GM12878 (cell line): ENCODE measurements around the gene VTI1A. TPM values are rescaled to one million over a fixed set of nuclear protein-coding genes. Genes with fewer than 3 reads are reported as not detected.

ENCODE experiments used
- ATAC-seq: fragments of 200-7000 bp; cut with Tn5 transposase; 3 replicates; pipeline ENCODE4 v1.9.1; 2020; ENCODE audit warnings: mild to moderate bottlenecking, moderate library complexity
- BruUV-seq: library from RNA; stranded (reverse); fragments of 400-500 nt; replicated peaks from 2 replicates; lab custom pipeline; 2021; lab: Mats Ljungman, UMichigan
- CTCF ChIA-PET: fragments of 300-600 bp; sonication (Branson Sonifier 250); formaldehyde crosslinking; extraction: SDS; loops from one replicate; lab custom pipeline; 2021; ENCODE audit warnings: inconsistent platforms; lab: Yijun Ruan, JAX
- POLR2A ChIA-PET: fragments of 350-600 bp; formaldehyde crosslinking; extraction: SDS; loops from one replicate; lab custom pipeline; 2021; ENCODE audit warnings: inconsistent platforms; lab: Charles Lee
- RAD21 ChIA-PET: fragments of 300-600 bp; sonication (Branson Sonifier 250); formaldehyde crosslinking; loops from one replicate; lab custom pipeline; 2023; ENCODE audit warnings: antibody characterized with exemption; ENCODE audit not compliant: unreplicated experiment; lab: Charles Lee
- SMC1A ChIA-PET: fragments of 300-600 bp; sonication (Branson Sonifier 250); formaldehyde crosslinking; loops from one replicate; lab custom pipeline; 2023; ENCODE audit not compliant: unreplicated experiment, uncharacterized antibody; lab: Charles Lee
- DNase-seq: peaks from one replicate; pipeline ENCODE4 v3.0.0-alpha.2; 2011; ENCODE audit warnings: low read depth, low spot score
- FAIRE-seq: peaks from 3 replicates; lab custom pipeline; 2011; peaks lifted over from hg19 to GRCh38; lab: Jason Lieb, UNC
- H2AFZ ChIP-seq: 2 replicates; pipeline ENCODE4 v1.6.0; 2011; ENCODE audit warnings: low read depth, low read length, control low read depth; ENCODE audit not compliant: control insufficient read depth
- H3K27ac ChIP-seq: 2 replicates; pipeline ENCODE4 v1.5.1; 2011; ENCODE audit warnings: control low read depth; ENCODE audit not compliant: control insufficient read depth, insufficient read depth
- H3K27me3 ChIP-seq, 2 experiments: replicated peaks in 1 of 2; 2 replicates each; pipeline versions ENCODE4 v1.6.0 to v1.6.1; 2011; ENCODE audit warnings: low read length in 1 of 2; ENCODE audit not compliant: control insufficient read depth in 2 of 2, insufficient read depth in 2 of 2
- H3K36me3 ChIP-seq, 2 experiments: 2 replicates each; pipeline ENCODE4 v1.5.1; 2011; ENCODE audit warnings: low read length in 1 of 2; ENCODE audit not compliant: control insufficient read depth in 2 of 2, insufficient read depth in 2 of 2
- H3K4me1 ChIP-seq: 2 replicates; pipeline ENCODE4 v1.6.1; 2011; ENCODE audit warnings: mild to moderate bottlenecking, low read length, moderate library complexity, mixed read lengths; ENCODE audit not compliant: control insufficient read depth, insufficient read depth
- H3K4me2 ChIP-seq: 2 replicates; pipeline ENCODE4 v1.6.0; 2011; ENCODE audit warnings: control low read depth; ENCODE audit not compliant: control insufficient read depth, insufficient read depth
- H3K4me3 ChIP-seq: fragments of 200-600 bp; sonication (generic); 2 replicates; pipeline ENCODE4 v1.5.1; 2016
- H3K79me2 ChIP-seq: 2 replicates; pipeline ENCODE4 v1.6.0; 2011; ENCODE audit warnings: low read length; ENCODE audit not compliant: control insufficient read depth, insufficient read depth
- H3K9ac ChIP-seq: 2 replicates; pipeline ENCODE4 v1.8.0; 2011; ENCODE audit warnings: low read length, control low read depth, mixed read lengths; ENCODE audit not compliant: control insufficient read depth, insufficient read depth
- H3K9me3 ChIP-seq: replicated peaks from 3 replicates; pipeline ENCODE4 v1.5.1; 2011; ENCODE audit warnings: mild to moderate bottlenecking, low read length; ENCODE audit not compliant: control insufficient read depth, insufficient read depth
- H4K20me1 ChIP-seq: 2 replicates; pipeline ENCODE4 v1.6.0; 2011; ENCODE audit not compliant: control insufficient read depth, insufficient read depth
- HCFC1 ChIP-seq: fragments of 150-350 bp; IDR thresholded peaks from 2 replicates; pipeline ENCODE4 v1.6.1; 2014; ENCODE audit warnings: low read length
- SMAD5 ChIP-seq: IDR thresholded peaks from 2 replicates; pipeline ENCODE4 v1.6.1; 2016; ENCODE audit warnings: antibody characterized with exemption, low read depth
- SPI1 ChIP-seq: IDR thresholded peaks from 2 replicates; pipeline ENCODE4 v1.6.1; 2011; ENCODE audit warnings: low read depth, mild to moderate bottlenecking, low read length, moderate library complexity, borderline replicate concordance; ENCODE audit not compliant: insufficient read depth
- STAT3 ChIP-seq: IDR thresholded peaks from 2 replicates; pipeline ENCODE4 v1.6.1; 2011; ENCODE audit warnings: low read depth, low read length, improper control_type of control experiment
- SUPT20H ChIP-seq: IDR thresholded peaks from 2 replicates; pipeline ENCODE4 v1.6.1; 2011; ENCODE audit warnings: low read depth, mild to moderate bottlenecking, low read length, moderate library complexity, borderline replicate concordance; ENCODE audit not compliant: control insufficient read depth
- TARDBP ChIP-seq: IDR thresholded peaks from 2 replicates; pipeline ENCODE4 v1.6.1; 2016; ENCODE audit warnings: borderline replicate concordance
- TBL1XR1 ChIP-seq: IDR thresholded peaks from 2 replicates; pipeline ENCODE4 v1.6.1; 2012; ENCODE audit warnings: low read depth, low read length, improper control_type of control experiment
- WGBS: methylation state at CpG from one replicate; pipeline ENCODE4 v1.1.6; 2016; ENCODE audit warnings: low lambda C conversion rate; ENCODE audit not compliant: insufficient replicate concordance, insufficient coverage; ENCODE audit errors: missing lambda C conversion rate; 5-methylcytosine and 5-hydroxymethylcytosine counted together
- in situ Hi-C: fragments of 300-500 bp; cut with MboI; formaldehyde crosslinking; loops from 9 replicates; pipeline ENCODE4 v1.14.3; 2018; ENCODE audit warnings: mixed read lengths
- intact Hi-C: fragments of 100-400 bp; cut with micrococcal nuclease; formaldehyde crosslinking; loops from one replicate; pipeline ENCODE4 v1.14.2; 2022; ENCODE audit not compliant: unreplicated experiment
- polyA plus RNA-seq, 11 experiments: library from polyadenylated mRNA; depleted of rRNA in 4 of 11; unstranded in 6 of 11; stranded (reverse) in 5 of 11; fragments of >200 nt; fragmentation: Nextera tagmentation in 4 of 11; fragmentation: Illumina TruSeq in 1 of 11; extraction: Ambion mirVana in 4 of 11; extraction: Trizol in 1 of 11; gene quantifications; 1 replicate in 1 of 11; 2 replicates in 10 of 11; pipeline versions ENCODE4 v1.2.1 to v1.2.3, GENCODE V29; 2011 to 2016; ENCODE audit warnings: inconsistent platforms in 2 of 11, missing spikeins in 2 of 11, low read depth in 1 of 11
- total RNA-seq, 4 experiments: library from RNA; depleted of rRNA in 3 of 4; stranded (reverse); fragments of >200 nt in 3 of 4; fragmentation: Illumina TruSeq in 1 of 4; extraction: Trizol in 1 of 4; gene quantifications; 2 replicates each; pipeline versions ENCODE4 v1.2.1 to v1.2.3, GENCODE V29; 2013 to 2021
- TF ChIP-seq, protein P1 (sequence below): fragments of 450-650 bp; IDR thresholded peaks from 2 replicates; pipeline ENCODE4 v1.6.1; 2014; ENCODE audit warnings: mild to moderate bottlenecking
- TF ChIP-seq, protein P2 (sequence below): fragments of 450-650 bp; IDR thresholded peaks from 2 replicates; pipeline ENCODE4 v1.6.1; 2018; ENCODE audit warnings: borderline replicate concordance, mild to moderate bottlenecking; ENCODE audit not compliant: partially characterized antibody
- TF ChIP-seq, protein P3 (sequence below): fragments of 450-650 bp; IDR thresholded peaks from 2 replicates; pipeline ENCODE4 v1.6.1; 2017; ENCODE audit warnings: antibody characterized with exemption, mild to moderate bottlenecking, moderate library complexity
- TF ChIP-seq, protein P4 (sequence below): fragments of 450-650 bp; IDR thresholded peaks from 2 replicates; pipeline ENCODE4 v1.6.1; 2017; ENCODE audit warnings: mild to moderate bottlenecking, low read depth, inconsistent platforms; ENCODE audit not compliant: poor library complexity, severe bottlenecking

Gene VTI1A
- total and polyA plus RNA-seq, 10 of the 15 experiments (the other 5 are each of a cell fraction or from before 2014, with no cell fraction given): 12.4 to 43.2 (median 27.5) TPM

DNA sequence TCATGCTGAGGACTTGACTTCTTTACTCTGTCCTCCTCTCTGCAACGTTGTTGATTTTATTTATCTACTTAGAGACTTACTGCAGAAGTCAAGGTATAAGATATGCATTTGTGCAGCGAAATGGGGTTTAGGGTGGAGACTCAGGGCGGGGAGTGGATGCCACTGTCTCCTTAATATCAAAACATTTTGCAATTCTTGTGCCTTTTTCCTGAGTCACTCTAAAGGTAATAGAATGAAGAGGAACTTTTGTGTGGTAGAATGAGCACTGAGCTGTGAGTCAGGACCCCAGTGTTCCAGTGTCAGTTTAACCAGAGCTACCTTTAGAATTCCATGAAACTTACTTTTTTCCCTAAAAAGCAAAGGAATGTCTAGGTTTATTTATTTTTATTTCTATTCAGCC, 78.2 kb downstream of the VTI1A start:
- CTCF ChIA-PET: no interaction called here

More for the DNA sequence above, 78.2 kb downstream of the VTI1A start:
- Histone ChIP-seq H3K4me1 (peaks cover 4% of the 10 kb centered on the region; the same call in 1 of the 2 replicates), H3K36me3 (no peaks in the 10 kb centered on the region; a peak in 1 of 4 replicates), H3K9me3 (peaks cover under 1% of the 10 kb centered on the region; the same call in 1 of the 3 replicates), H3K9ac (no peak overlapping the region), H2AFZ (no peak overlapping the region), H3K79me2 (no peaks in the 10 kb centered on the region), H4K20me1 (no peaks in the 10 kb centered on the region), H3K4me3 (no peak overlapping the region), H3K4me2 (no peak overlapping the region), H3K27me3 (no peaks in the 10 kb centered on the region), H3K27ac (no peak overlapping the region)
- intact Hi-C loops: no loop called here
- SMC1A ChIA-PET: interaction anchor here (1.5 kb wide), 1 partner anchor 69 kb away, joined by 3 read pairs; no protein-coding TSS in a partner anchor
- FAIRE-seq (no peak), DNase-seq (no peak), ATAC-seq (no peak)
- TF ChIP-seq, protein P1, sequence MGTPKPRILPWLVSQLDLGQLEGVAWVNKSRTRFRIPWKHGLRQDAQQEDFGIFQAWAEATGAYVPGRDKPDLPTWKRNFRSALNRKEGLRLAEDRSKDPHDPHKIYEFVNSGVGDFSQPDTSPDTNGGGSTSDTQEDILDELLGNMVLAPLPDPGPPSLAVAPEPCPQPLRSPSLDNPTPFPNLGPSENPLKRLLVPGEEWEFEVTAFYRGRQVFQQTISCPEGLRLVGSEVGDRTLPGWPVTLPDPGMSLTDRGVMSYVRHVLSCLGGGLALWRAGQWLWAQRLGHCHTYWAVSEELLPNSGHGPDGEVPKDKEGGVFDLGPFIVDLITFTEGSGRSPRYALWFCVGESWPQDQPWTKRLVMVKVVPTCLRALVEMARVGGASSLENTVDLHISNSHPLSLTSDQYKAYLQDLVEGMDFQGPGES: no peak
- TF ChIP-seq TARDBP (no peak), TBL1XR1 (no peak), STAT3 (no peak), SUPT20H (no peak), SPI1 (no peak), HCFC1 (no peak), SMAD5 (no peak)
- TF ChIP-seq, protein P2, sequence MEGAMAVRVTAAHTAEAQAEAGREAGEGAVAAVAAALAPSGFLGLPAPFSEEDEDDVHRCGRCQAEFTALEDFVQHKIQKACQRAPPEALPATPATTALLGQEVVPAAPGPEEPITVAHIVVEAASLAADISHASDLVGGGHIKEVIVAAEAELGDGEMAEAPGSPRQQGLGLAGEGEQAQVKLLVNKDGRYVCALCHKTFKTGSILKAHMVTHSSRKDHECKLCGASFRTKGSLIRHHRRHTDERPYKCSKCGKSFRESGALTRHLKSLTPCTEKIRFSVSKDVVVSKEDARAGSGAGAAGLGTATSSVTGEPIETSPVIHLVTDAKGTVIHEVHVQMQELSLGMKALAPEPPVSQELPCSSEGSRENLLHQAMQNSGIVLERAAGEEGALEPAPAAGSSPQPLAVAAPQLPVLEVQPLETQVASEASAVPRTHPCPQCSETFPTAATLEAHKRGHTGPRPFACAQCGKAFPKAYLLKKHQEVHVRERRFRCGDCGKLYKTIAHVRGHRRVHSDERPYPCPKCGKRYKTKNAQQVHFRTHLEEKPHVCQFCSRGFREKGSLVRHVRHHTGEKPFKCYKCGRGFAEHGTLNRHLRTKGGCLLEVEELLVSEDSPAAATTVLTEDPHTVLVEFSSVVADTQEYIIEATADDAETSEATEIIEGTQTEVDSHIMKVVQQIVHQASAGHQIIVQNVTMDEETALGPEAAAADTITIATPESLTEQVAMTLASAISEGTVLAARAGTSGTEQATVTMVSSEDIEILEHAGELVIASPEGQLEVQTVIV: no peak
- TF ChIP-seq, protein P3, sequence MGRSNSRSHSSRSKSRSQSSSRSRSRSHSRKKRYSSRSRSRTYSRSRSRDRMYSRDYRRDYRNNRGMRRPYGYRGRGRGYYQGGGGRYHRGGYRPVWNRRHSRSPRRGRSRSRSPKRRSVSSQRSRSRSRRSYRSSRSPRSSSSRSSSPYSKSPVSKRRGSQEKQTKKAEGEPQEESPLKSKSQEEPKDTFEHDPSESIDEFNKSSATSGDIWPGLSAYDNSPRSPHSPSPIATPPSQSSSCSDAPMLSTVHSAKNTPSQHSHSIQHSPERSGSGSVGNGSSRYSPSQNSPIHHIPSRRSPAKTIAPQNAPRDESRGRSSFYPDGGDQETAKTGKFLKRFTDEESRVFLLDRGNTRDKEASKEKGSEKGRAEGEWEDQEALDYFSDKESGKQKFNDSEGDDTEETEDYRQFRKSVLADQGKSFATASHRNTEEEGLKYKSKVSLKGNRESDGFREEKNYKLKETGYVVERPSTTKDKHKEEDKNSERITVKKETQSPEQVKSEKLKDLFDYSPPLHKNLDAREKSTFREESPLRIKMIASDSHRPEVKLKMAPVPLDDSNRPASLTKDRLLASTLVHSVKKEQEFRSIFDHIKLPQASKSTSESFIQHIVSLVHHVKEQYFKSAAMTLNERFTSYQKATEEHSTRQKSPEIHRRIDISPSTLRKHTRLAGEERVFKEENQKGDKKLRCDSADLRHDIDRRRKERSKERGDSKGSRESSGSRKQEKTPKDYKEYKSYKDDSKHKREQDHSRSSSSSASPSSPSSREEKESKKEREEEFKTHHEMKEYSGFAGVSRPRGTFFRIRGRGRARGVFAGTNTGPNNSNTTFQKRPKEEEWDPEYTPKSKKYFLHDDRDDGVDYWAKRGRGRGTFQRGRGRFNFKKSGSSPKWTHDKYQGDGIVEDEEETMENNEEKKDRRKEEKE: no peak
- TF ChIP-seq, protein P4, sequence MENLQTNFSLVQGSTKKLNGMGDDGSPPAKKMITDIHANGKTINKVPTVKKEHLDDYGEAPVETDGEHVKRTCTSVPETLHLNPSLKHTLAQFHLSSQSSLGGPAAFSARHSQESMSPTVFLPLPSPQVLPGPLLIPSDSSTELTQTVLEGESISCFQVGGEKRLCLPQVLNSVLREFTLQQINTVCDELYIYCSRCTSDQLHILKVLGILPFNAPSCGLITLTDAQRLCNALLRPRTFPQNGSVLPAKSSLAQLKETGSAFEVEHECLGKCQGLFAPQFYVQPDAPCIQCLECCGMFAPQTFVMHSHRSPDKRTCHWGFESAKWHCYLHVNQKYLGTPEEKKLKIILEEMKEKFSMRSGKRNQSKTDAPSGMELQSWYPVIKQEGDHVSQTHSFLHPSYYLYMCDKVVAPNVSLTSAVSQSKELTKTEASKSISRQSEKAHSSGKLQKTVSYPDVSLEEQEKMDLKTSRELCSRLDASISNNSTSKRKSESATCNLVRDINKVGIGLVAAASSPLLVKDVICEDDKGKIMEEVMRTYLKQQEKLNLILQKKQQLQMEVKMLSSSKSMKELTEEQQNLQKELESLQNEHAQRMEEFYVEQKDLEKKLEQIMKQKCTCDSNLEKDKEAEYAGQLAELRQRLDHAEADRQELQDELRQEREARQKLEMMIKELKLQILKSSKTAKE: no peak
- no TSS peak for BruUV-seq
- POLR2A ChIA-PET: no interaction called here
- RAD21 ChIA-PET: no interaction called here
- WGBS: 63% methylated on average over 3 of the region's 3 CpGs
- in situ Hi-C loops: no loop called here
